NCI-H460 (cell line): ENCODE data around the gene CLDN5. TPM values are rescaled to one million over a fixed set of nuclear protein-coding genes. Genes with fewer than 3 reads are reported as not detected.
"Not testable (repeated sequence)": the region's sequence is repeated elsewhere in the genome, so short reads cannot be mapped to it uniquely, and the experiment has no call there.

Experiments
- DNase-seq: peaks from one replicate; pipeline ENCODE4 v3.0.0-alpha.2; 2016; ENCODE audit warnings: low read depth; ENCODE audit errors: extremely low read depth
- total RNA-seq: library from RNA; depleted of rRNA; stranded (reverse); fragments of >200 nt; shearing (Covaris generic); gene quantifications from 2 replicates; pipeline ENCODE4 v1.2.3, GENCODE V29; 2014

CLDN5 gene
- total RNA-seq, 1 experiment from 2014 or later: not detected

GRCh38 chr22:19548964-19549363 lies 24.8 kb upstream of the CLDN5 start:
- DNase-seq: no peak

DNA sequence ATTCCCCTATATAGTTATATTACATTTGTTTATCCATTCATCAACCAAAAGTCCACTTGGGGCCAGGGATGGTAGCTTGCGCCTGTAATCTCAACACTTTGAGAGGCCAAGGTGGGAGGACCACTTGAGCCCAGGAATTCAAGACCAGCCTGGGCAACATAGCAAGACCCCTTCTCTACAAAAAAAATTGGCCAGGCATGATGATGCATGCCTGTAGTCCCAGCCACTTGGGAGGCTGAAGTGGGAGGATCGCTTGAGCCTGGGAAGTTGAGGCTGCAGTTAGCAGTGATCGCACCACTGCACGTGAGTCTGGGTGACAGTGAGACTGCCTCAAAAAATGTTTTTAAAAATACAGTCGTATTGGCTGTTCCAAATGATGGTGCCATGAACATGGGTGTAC lies 24.2 kb upstream of the CLDN5 start:
- not testable (repeated sequence) for DNase-seq

GRCh38 chr22:19547620-19548019 lies 23.4 kb upstream of the CLDN5 start:
- DNase-seq: no peak

GRCh38 chr22:19546680-19547079 lies 22.5 kb upstream of the CLDN5 start:
- DNase-seq: no peak

DNA sequence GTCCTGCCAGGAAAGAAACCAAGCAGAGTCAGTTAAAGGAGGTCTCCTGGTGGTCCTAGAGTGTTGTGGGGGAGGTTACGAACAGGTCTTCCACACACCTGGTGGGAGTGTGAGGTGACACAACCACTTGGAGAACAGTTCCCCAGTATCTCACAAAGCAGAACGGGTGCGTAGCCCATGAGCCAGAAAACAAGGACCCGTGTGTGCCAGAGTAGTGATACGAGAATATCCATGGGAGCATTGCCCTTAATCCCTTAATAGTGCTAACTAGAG lies 21.7 kb upstream of the CLDN5 start:
- no peak for DNase-seq

DNA sequence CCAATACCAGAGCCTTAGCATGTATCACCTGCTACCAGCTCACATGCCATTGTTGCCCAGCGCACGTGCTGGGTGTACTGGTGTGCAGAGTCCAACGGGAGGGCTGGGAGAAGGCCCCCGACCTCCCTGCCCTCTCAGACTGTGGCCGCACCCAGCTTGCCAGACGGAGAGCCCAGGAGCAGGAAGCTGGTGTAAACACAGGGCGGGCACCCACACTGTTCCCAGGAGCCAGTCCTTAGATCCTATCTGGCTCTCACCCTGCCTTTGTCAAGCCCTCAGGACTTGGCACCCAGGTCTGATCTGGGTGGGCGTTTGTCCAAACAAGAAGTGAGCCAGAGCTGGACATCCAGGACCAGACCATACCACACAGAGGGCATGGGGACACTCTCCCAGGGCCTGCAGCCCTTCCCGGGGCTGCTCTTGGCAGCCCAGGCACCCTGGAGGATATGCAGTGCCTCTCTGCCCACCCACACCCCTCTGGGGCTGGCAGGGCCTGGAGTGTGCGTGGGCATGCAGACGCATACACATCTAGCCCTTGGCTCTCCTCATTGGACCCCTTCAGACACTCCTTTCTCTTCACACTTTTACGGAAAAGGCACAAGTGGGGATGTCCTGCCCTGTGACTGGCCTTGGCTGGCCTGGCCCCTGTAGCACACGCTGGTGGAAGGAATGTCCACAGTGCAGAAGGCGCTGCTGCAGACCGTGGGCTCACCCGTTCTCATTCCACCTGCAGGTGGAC lies 19.9 kb upstream of the CLDN5 start:
- DNase-seq: no peak

- DNase-seq: no peak
These were observed 16.2 kb upstream of the CLDN5 start for GRCh38 chr22:19540394-19540793.

DNA sequence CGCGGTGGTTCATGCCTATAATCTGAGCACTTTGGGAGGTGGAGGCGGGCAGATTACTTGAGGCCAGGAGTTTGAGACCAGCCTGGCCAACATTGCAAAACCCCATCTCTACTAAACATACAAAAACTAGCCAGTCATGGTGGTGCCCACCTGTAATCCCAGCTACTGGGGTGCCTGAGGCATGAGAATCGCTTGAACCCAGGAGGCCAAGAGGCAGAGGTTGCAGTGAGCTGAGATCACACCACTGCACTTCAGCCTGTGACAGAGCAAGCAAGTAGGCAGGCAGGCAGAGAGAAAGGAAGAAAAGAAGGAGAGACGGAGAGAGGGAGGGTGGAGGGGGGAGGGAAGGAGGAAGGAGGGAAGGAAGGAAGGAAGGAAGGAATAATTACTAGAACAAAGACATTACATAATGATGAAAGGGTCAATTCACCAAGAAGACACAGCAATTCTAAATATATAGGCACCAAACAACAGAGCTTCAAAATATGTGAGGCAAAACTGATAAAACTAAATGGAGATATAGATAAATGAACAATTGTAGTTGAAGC lies 13.8 kb upstream of the CLDN5 start:
- no peak for DNase-seq

DNA sequence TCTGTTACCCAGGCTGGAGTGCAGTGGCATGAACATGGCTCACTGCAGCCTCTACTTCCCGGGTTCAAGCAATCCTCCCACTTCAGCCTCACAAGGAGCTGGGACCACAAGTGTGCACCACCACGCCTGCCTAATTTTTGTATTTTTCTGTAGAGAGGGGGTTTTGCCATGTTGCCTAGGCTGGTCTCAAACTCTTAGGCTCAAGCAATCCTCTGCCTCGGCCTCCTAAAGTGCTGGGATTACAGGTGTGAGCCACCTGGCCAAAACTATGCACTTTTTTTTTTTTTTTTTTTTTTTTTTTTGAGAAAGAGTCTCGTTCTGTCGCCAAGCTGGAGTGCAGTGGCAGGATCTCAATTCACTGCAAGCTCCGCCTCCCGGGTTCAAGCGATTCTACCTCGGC lies 12.4 kb upstream of the CLDN5 start:
- no peak for DNase-seq

- no peak for DNase-seq
These were observed 10.8 kb upstream of the CLDN5 start for GRCh38 chr22:19535001-19535400.

- no peak for DNase-seq
These were observed 9.6 kb upstream of the CLDN5 start for GRCh38 chr22:19533857-19534256.

GRCh38 chr22:19533049-19533626 lies 8.9 kb upstream of the CLDN5 start:
- no peak for DNase-seq

DNA sequence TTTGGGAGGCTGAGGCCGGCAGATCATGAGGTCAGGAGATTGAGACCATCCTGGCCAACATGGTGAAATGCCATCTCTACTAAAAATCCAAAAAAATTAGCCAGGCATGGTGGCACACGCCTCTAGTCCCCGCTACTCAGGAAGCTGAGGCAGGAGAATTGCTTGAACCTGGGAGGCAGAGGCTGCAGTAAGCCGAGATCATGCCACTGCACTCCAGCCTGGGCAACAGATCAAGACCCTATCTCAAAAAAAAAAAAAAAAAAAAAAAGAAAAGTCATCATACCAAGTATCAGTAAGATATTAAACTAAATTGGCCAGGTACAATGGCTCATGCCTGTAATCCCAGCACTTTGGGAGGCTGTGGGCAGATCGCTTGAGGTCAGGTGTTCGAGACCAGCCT lies 7.1 kb upstream of the CLDN5 start:
- not testable (repeated sequence) for DNase-seq

- DNase-seq: no peak
These were observed 6.5 kb upstream of the CLDN5 start for GRCh38 chr22:19530751-19531150.

DNA sequence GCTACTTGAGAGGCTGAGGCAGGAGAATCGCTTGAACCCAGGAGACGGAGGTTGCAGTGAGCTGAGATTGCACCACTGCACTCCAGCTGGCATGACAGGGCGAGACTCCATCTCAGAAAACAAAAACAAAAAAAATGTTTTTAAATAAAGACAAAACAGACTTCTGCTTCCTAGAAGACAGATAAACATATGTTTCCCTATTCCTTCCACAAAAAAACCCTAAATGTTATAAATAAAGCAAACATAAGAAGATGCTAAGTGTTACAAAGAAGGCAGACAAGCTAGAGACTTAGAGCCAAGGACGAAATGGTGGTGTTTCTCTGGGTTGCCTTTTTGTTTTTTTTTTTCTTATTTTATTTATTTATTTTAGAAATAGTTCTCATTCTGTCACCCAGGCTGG lies 5.6 kb upstream of the CLDN5 start:
- no peak for DNase-seq

DNA sequence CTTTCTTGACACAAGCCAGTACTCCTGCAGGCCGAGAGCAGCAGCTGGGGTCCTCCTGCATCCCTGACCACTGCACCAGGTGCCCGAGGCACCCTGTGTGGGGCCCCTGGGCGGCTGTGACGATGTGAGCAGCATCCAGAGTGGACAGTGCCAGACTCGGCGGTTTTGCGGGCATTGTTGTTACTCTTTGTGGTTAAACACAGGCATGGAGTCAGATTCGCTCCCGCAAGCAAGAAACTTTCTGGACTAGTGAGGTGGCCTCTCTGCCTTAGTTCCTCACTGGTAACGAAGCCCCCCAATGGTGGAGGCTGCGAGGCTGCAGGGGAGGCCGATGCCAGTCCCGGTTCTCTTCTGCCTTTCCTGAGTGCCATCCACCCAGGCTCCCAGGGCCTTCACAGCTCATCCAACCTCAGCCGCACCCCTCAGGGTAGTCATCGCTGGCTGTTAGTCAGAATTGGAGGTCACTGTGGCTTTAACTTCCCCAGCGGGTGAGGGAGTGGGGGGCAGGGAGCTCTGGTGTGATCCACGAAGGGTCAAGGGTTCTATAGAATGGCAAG lies 3.7 kb upstream of the CLDN5 start:
- no peak for DNase-seq

DNA sequence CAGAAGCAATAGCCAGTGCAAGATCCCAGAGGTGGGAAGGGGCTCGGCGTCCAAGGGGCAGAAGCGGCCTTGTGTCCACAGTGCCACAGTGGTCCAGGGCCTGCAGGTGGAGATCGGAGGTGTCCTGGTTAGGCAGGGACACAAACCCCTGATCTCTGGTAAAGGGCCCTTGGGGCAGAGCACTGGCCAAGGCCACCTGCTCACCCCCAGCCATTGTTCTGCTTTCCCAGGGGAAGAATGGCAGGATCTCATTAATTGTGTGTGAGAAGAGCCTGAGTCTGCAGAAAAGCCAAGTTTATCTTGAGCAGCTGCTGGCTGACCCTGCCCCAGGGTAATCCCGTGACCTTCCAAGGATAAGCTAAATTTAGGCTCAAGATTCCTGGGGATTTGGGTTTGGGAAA lies 3.1 kb upstream of the CLDN5 start:
- no peak for DNase-seq

GRCh38 chr22:19526702-19527111 lies 2.5 kb upstream of the CLDN5 start:
- DNase-seq: no peak

GRCh38 chr22:19526076-19526701 lies 2.0 kb upstream of the CLDN5 start:
- DNase-seq: no peak

GRCh38 chr22:19525666-19526065 lies 1.5 kb upstream of the CLDN5 start:
- DNase-seq: no peak

DNA sequence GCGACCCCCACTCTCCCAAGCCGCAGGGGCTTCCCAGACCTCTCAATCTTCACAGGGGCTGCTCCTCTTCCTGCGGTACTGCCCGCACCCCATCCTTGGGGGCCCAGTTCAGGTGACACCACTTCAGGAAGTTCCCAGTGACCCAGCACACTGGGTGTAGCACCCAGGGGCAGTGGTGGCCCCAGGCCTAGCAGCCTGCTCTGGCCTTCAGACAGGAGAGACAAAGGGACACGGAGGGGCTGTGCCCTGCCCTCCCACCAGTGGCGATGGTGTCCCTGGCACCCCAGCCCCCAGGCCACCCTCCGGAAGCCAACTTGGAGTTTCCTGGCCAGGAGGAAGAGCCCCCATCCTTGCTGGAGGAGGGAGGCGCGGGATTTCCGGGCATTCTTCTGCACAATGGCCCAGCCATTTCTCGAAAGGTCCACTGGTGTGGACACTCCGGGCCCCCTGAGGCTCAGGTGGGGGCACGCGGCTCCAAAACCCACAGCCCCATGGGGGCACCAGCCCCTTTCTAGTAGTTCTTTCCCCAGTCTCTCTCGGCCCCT lies 978 bp upstream of the CLDN5 start:
- DNase-seq: no peak
